ENCODE measurements around the gene MYT1. TPM values are rescaled to one million over a fixed set of nuclear protein-coding genes. Genes with fewer than 3 reads are reported as not detected.

The MYT1 gene
- total and polyA plus RNA-seq, 2 of the 13 experiments (the other 11 are each of a cell fraction or from before 2014, with no cell fraction given) = 0.58 to 2.5 TPM

DNA sequence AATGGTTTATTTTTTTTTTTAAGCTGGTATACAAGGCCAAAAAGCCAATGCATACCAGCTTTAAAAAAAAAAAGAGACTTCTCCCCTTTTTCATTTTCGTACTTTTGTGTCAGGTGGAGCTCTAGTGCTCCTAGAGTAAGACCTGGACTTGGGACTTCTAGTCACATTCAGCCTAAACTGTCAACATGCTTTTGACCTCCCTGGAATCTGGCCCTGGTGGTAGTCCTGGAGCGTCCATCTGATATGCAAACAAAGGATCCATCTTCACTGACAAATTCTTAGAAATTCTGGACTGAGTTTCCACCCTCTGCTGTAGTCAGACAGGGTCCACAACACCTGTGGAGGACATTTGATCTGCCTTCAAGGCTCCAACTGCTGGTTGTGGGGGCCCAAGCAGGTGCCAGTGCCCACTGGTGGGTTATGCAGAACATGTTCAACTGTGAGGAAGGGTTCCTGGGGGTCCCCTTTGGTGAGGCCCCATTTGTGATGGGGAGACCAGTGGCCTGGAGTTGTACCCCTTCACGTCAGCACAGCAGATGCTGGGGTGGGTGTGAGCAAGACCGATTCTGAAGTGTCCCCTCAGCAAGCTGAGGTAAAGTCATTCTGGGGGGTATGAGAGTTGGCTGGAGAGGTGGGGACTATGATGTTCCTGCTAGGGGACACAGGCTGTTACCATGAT, 78.7 kb downstream of the MYT1 start (continued):
- TF ChIP-seq MXD4 (CRISPR knock-in tag; IDR thresholded peaks at IDR 0.05) (peak; percentile 65; the same call in 1 of the 2 replicates), TAF1 (CRISPR knock-in tag; IDR thresholded peaks at IDR 0.05) (no peak), CREM (IDR thresholded peaks at IDR 0.05) (peak; percentile 84), CREM (CRISPR knock-in tag; IDR thresholded peaks at IDR 0.05) (no peak), YEATS2 (CRISPR knock-in tag; IDR thresholded peaks at IDR 0.05; ENCODE audit: borderline replicate concordance) (peak; percentile 73; the same call in 1 of the 2 replicates), NFE2L1 (CRISPR knock-in tag; IDR thresholded peaks at IDR 0.05; ENCODE audit: borderline replicate concordance) (0 out of 2 replicates have a peak, but pooled peaks have one; percentile 39), ZNF143 (CRISPR knock-in tag; IDR thresholded peaks at IDR 0.05) (no peak), MEIS1 (CRISPR knock-in tag; IDR thresholded peaks at IDR 0.05; ENCODE audit: borderline replicate concordance) (peak; percentile 99), ZBTB14 (CRISPR knock-in tag; IDR thresholded peaks at IDR 0.05) (no peak), GTF2F1 (IDR thresholded peaks at IDR 0.05; ENCODE audit: low read length) (no peak), NR2F1 (CRISPR knock-in tag; IDR thresholded peaks at IDR 0.05) (peak; percentile 94 to 97), FOXK1 (CRISPR knock-in tag; IDR thresholded peaks at IDR 0.05; ENCODE audit: borderline replicate concordance, low read depth) (peak; percentile 96), SNAPC2 (CRISPR knock-in tag; IDR thresholded peaks at IDR 0.05) (peak; percentile 55; the same call in 1 of the 2 replicates), NFE2 (CRISPR knock-in tag; IDR thresholded peaks at IDR 0.05) (no peak), NFATC3 (CRISPR knock-in tag; IDR thresholded peaks at IDR 0.05) (no peak), KMT2B (CRISPR knock-in tag; IDR thresholded peaks at IDR 0.05) (no peak), ZFP36L2 (CRISPR knock-in tag; IDR thresholded peaks at IDR 0.05) (no peak), ELF3 (CRISPR knock-in tag; IDR thresholded peaks at IDR 0.05) (peak; percentile 83), MEF2D (CRISPR knock-in tag; IDR thresholded peaks at IDR 0.05) (peak; percentile 91), RORA (CRISPR knock-in tag; IDR thresholded peaks at IDR 0.05) (no peak), TBX3 (IDR thresholded peaks at IDR 0.05; ENCODE audit: borderline replicate concordance) (peak; percentile 49; the same call in 1 of the 2 replicates), PHB2 (IDR thresholded peaks at IDR 0.05; ENCODE audit: partially characterized antibody) (no peak)
- TF ChIP-seq, protein P1, sequence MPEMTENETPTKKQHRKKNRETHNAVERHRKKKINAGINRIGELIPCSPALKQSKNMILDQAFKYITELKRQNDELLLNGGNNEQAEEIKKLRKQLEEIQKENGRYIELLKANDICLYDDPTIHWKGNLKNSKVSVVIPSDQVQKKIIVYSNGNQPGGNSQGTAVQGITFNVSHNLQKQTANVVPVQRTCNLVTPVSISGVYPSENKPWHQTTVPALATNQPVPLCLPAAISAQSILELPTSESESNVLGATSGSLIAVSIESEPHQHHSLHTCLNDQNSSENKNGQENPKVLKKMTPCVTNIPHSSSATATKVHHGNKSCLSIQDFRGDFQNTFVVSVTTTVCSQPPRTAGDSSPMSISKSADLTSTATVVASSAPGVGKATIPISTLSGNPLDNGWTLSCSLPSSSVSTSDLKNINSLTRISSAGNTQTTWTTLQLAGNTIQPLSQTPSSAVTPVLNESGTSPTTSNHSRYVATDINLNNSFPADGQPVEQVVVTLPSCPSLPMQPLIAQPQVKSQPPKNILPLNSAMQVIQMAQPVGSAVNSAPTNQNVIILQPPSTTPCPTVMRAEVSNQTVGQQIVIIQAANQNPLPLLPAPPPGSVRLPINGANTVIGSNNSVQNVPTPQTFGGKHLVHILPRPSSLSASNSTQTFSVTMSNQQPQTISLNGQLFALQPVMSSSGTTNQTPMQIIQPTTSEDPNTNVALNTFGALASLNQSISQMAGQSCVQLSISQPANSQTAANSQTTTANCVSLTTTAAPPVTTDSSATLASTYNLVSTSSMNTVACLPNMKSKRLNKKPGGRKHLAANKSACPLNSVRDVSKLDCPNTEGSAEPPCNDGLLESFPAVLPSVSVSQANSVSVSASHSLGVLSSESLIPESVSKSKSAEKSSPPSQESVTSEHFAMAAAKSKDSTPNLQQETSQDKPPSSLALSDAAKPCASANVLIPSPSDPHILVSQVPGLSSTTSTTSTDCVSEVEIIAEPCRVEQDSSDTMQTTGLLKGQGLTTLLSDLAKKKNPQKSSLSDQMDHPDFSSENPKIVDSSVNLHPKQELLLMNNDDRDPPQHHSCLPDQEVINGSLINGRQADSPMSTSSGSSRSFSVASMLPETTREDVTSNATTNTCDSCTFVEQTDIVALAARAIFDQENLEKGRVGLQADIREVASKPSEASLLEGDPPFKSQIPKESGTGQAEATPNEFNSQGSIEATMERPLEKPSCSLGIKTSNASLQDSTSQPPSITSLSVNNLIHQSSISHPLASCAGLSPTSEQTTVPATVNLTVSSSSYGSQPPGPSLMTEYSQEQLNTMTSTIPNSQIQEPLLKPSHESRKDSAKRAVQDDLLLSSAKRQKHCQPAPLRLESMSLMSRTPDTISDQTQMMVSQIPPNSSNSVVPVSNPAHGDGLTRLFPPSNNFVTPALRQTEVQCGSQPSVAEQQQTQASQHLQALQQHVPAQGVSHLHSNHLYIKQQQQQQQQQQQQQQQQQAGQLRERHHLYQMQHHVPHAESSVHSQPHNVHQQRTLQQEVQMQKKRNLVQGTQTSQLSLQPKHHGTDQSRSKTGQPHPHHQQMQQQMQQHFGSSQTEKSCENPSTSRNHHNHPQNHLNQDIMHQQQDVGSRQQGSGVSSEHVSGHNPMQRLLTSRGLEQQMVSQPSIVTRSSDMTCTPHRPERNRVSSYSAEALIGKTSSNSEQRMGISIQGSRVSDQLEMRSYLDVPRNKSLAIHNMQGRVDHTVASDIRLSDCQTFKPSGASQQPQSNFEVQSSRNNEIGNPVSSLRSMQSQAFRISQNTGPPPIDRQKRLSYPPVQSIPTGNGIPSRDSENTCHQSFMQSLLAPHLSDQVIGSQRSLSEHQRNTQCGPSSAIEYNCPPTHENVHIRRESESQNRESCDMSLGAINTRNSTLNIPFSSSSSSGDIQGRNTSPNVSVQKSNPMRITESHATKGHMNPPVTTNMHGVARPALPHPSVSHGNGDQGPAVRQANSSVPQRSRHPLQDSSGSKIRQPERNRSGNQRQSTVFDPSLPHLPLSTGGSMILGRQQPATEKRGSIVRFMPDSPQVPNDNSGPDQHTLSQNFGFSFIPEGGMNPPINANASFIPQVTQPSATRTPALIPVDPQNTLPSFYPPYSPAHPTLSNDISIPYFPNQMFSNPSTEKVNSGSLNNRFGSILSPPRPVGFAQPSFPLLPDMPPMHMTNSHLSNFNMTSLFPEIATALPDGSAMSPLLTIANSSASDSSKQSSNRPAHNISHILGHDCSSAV (CRISPR knock-in tag; IDR thresholded peaks at IDR 0.05; ENCODE audit: borderline replicate concordance) = peak; percentile 82; the same call in 1 of the 2 replicates

All from HepG2 (cell line).